ENCODE measurements around the gene ANAPC10.
"Not testable (repeated sequence)": the region's sequence is repeated elsewhere in the genome, so short reads cannot be mapped to it uniquely, and the experiment has no call there.

The ANAPC10 gene

GRCh38 chr4:145097821-145098674 is at the start of gene ANAPC10, which contains the start of gene ABCE1:
Gene ANAPC10, minus strand, starts transcription at chr4:145098196. Its CDS starts 2,097 bp downstream, at chr4:145096099.
Gene ABCE1, plus strand, starts transcription at chr4:145098311. Its CDS starts 6,102 bp downstream, at chr4:145104413.
- peak; percentile 93 to 96 for DNase-seq

- not testable (repeated sequence) for DNase-seq
These were observed 38.2 kb upstream of the ANAPC10 start for GRCh38 chr4:145136219-145136618.

DNA sequence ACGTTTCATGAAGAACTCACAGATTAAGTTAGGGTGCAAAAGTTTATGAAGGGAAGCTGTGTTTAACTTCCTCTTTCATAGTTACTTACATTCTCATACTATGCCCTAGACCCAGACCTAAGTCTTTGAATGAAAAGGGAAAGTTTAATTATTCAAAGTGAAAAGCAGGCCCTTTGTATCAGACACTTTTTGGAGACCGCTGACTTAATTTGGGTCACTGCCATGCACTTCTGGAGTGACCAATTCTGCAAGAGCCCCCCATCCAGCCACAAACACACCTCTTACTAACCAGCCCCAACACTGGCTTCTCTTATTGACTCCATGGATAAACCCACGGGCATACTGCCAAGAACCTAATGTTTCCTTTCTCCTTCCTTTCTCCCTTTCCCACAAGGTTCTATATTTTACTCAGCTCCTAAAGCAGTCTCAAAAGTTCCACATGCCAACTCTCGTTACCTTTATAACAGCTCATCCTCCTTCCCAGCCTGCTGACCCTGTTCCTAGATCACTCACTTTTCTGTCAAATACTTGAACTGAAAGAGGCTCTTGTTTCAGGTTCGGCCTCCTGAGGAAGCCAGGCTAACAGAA is 34.6 kb upstream of the ANAPC10 start:
- peak; percentile 27 to 39 for DNase-seq

DNA sequence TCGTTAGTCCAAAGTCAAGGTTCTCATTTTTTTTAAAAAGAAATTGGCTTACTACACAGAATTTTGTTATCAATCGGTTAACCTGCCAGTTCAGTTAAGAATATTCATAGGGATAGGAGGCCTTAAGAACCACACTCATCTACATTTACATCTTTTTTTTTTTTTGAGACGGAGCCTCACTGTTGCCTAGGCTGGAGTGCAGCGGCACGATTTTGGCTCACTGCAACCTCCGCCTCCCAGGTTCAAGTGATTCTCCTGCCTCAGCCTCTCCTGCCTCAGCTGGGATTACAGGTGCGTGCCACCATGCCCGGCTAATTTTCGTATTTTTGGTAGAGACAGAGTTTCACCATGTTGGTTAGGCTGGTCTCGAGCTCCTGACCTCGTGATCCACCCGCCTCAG is 33.9 kb upstream of the ANAPC10 start:
- no peak for DNase-seq

GRCh38 chr4:145130788-145131399 is 32.9 kb upstream of the ANAPC10 start:
- DNase-seq: no peak

DNA sequence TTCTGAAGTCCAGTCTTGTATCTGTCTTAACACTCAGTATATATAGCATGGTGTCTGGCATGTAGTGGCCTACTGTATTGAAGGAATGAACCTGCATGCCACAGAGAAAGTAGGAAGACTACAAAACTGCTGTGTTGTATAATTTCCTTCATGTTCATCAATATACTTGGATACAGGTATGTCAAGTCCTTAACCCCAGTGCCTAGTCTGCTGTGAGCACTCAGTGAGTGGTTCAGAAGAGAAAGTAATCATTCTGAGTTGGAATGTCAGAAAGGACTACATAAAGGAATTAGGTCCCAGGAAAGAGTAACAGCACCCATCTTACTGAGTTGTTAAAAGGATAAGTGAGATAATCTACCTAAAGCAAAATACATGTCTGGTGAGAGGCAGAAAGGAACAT is 32.1 kb upstream of the ANAPC10 start:
- no peak for DNase-seq

DNA sequence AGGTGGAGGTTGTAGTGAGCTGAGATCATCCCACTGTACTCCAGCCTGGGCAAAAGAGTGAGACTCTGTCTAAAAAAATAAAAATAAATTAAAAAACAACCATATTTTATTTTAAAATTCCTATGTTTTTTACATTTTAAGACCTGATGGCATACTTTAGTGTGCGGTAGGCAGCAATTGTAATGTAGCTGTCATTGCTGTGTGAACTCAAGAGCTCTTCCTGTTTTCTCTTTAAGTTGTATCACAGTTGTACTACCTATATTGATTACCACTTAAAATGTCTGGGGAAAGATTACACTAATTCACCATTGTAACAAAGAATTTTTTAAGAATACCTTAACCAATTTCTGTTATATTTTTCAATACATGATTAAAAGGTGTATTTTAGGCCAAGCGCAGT is 27.4 kb upstream of the ANAPC10 start:
- DNase-seq: no peak

DNA sequence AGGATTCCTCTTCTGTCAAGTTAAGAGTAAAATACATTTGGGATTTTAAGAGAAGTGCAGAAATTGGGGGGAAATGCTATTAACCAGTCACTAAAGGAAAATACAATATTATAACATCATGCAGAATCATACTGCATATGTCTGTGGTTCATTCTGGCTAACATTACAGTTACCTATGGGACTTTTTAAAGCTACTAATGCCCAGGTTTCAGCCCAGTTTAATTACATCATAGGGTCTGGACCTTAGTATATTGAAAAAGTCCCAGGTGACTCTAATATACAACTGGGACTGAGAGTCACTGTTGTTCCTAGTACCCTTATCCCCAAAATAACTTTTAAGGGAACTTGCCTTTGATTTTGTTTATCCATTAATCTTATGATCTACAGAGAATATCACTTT is 10.1 kb upstream of the ANAPC10 start:
- no peak for DNase-seq

DNA sequence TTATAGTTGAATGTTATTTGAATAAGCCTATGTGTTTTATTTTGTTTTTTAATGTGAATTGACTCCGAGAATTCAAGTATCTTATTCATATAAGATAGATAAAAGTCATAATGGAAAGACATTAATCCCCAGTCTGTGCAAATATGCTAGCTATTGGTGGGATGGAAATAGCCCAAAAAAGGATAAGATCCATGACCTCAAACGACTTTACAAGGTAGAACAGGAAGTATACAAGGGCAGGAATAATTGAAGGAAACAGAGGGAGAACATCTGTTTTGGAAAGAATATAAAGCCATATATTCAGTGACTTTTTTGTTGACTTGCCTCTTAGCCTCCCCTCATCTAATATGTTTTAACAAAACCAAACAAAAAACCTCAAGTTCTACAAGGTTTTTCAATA is 9.1 kb upstream of the ANAPC10 start:
- DNase-seq: no peak

DNA sequence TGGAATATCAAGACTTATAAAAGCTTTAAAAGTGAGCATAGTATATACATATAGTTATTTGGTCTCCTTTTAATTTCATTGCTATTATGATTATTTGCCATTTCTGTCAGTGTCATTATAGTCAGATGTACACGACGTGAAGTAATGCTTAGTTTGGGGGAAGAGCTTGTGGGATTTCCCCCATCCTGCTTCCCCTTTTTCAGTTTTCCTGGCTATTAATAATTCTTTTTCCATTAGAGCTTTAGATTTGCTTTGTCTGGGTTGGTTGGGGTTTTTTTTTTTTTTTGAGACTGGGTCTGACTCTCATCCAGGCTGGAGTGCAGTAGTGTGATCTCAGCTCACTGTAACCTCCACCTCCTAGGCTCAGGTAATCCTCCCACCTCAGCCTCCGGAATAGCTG is 5.5 kb upstream of the ANAPC10 start:
- DNase-seq: no peak

DNA sequence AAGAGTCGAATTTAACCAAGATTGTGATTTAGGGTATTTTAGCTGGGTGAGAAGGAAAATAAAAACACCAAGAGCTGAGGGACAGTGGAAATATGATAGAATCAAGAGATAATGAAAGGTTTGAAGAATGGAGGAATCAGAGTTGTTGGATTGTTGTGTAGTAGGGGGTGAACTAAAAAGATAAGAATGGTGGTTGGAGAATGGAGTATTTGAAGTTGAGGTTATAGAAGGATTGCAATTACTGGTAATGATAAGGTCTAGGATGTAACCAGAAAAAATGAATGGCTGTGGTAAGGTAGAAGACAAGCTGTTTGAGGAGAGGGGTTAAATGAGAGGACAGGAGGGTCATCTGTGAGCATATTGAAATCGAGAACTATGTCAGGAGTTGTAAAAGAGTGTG is 4.6 kb upstream of the ANAPC10 start:
- no peak for DNase-seq

GRCh38 chr4:145101091-145101490 is 3.1 kb upstream of the ANAPC10 start:
- DNase-seq: no peak

DNA sequence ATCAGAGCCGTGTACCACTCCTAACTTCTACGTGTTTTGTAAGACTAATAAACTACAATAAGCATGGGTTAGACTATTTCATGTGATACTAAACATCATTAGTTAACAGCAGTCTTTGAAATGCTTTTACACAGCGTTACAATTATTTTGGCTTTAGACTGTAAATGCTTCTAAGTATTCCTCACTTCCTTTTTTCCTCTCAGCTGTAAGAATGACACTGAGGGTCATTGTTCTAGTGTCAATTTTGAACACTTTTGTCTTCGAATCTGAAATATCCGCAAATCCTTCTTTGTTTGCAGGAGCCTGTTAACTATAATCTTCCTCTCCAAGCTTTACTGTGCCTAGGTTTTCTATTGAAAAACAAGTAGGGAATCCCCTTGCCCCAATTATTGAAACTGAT is 1.7 kb upstream of the ANAPC10 start:
- no peak for DNase-seq

- peak in 1 of 2 experiments; percentile 55 for DNase-seq
These were observed 660 bp upstream of the ANAPC10 start for GRCh38 chr4:145098675-145099037.

- DNase-seq: no peak
These were observed 620 bp downstream of the ANAPC10 start for GRCh38 chr4:145097331-145097820.

DNA sequence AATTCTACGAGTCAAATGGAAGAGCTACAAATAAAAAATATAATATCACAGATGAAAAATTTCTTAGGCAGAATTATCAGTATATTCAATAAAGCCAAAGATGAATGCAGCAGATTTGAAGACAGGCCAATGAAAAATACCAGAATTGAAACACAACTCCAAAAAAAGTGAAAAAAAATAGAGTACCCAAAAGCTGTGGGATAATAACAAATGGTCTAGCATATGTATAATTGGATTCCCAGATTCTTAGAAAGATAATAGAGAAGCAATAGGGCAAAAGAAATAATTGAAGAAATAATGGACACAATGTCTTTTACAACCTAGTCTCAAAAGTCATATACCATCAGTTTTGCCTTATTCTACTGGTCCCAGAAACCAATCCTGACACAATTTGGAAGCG is 4.4 kb downstream of the ANAPC10 start:
- no peak for DNase-seq

GRCh38 chr4:145090380-145090779 is 7.6 kb downstream of the ANAPC10 start:
- DNase-seq: no peak

- DNase-seq: no peak
These were observed 13.9 kb downstream of the ANAPC10 start for GRCh38 chr4:145083891-145084605.

- no peak for DNase-seq
These were observed 16.2 kb downstream of the ANAPC10 start for GRCh38 chr4:145081756-145082155.

GRCh38 chr4:145076469-145076855 is 21.5 kb downstream of the ANAPC10 start:
- DNase-seq: no peak

DNA sequence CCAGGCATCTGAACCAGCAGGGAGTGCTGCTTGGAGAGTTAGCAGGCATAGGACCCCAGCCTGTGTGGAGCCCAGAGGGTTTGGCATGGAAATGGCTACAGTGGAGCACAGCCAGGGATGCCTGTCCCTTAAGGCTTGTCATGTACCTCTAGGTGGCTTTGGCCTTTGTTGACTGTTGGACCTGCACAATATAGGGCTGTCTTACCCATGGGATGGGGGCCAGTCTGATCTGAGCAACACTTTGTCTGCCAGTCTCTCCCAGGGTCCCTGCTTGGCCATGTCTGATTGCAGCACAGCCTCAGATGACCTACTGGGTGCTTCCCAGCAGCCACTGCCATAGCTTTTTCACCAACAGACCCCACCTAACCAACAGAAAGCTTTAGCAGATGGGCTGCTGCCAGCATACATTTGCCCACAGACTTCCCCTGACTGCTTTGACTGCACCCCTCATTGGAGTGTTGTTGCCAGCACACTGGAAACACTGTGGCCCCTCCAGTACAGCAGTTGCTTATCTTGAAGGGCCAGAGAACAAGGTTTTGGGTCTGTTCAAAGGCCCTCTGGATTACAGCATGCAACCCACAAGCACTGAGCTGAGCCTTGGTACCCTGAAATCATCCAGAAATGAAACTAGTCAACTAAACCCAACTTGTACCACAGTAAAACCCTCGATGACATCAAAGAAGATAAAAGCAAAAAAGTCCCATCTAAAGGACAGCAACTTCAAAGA is 22.1 kb downstream of the ANAPC10 start:
- DNase-seq: no peak

DNA sequence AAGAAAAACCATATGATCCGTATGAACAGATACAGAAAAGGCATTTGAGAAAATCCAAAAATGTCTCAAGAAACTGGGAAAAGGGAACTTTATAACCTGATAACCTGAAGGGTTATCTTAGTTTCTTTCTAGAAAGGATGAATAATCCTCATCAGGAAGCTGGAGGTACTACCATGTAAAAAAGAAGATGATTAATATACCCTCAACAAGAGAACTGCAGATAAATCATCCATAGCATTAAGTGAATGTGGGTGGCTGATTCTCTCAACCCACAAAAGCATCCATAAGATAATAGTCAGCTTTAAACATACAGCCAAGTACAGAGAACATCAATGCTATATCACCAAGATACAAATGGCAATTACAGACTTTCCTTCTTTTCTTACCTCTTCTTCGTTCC is 26.4 kb downstream of the ANAPC10 start:
- DNase-seq: no peak

- DNase-seq: no peak
These were observed 28.6 kb downstream of the ANAPC10 start for GRCh38 chr4:145069361-145069760.

Data from activated CD4-positive, alpha-beta T cell treated with anti-CD3 and anti-CD28 coated beads, Interleukin-2, amount 50 U/mL, for 48 hours (primary cell).